ENCODE results near the gene PRRT4. TPM values are rescaled to one million over a fixed set of nuclear protein-coding genes. Genes with fewer than 3 reads are reported as not detected.

Gene PRRT4
- total RNA-seq, 1 experiment from 2014 or later, result 0.24 TPM

DNA sequence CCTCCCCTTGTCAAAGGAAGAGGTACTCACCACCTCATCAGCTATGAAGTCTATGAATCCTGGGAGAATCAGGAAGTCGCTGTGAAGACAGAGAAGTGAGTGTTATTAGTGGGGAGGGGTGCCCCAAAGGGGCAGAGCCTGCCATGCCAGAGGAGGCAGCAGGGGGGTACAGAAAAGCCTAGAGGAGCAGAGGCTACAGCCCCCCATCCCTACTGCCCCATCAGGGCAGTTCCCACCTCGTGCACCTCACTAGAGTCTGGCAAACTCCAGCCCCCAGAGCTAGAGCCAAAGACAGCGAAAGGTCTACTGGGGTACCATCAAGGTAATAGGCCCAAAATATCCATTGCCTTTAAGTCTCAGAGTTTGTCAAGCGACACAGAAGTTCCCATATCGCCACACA, 42.2 kb upstream of the PRRT4 start:
- Histone ChIP-seq H3K9ac (ENCODE audit: extremely low read depth, insufficient read length, low read length) (no peak overlapping the region), H2BK5ac (ENCODE audit: insufficient read length, low read length) (no peak overlapping the region), H2AK5ac (ENCODE audit: insufficient read length, low read length) (no peak overlapping the region), H3K4me1 (ENCODE audit: insufficient read depth, low read length) (peaks cover 4% of the 10 kb centered on the region; the same call in 1 of the 2 replicates), H3K4ac (ENCODE audit: low read depth, low read length) (no peak overlapping the region), H2BK15ac (ENCODE audit: low read depth, low read length) (no peak overlapping the region), H3K23me2 (ENCODE audit: insufficient read length, low read depth, low read length, poor library complexity, severe bottlenecking) (peaks cover 4% of the 10 kb centered on the region), H2BK12ac (ENCODE audit: insufficient read length, low read depth, low read length) (no peak overlapping the region), H3K9me3 (ENCODE audit: control insufficient read depth, low read depth, low read length) (no peaks in the 10 kb centered on the region), H3K14ac (ENCODE audit: insufficient read depth, low read length) (no peak overlapping the region), H3T11ph (ENCODE audit: low read length) (no peak overlapping the region), H2BK20ac (ENCODE audit: low read depth, low read length, poor library complexity, severe bottlenecking) (no peak overlapping the region), H3K23ac (ENCODE audit: insufficient read length, low read depth, low read length) (no peak overlapping the region), H3K79me2 (ENCODE audit: insufficient read depth, low read length) (no peaks in the 10 kb centered on the region), H3K27ac (ENCODE audit: insufficient read length, low read depth, low read length) (no peak overlapping the region), H3K4me2 (ENCODE audit: insufficient read depth, insufficient read length, low read length) (no peak overlapping the region), H3K79me1 (ENCODE audit: insufficient read depth, low read depth, low read length, poor library complexity, severe bottlenecking) (no peaks in the 10 kb centered on the region), H4K91ac (ENCODE audit: insufficient read length, low read depth, low read length) (no peak overlapping the region), H3K18ac (ENCODE audit: insufficient read length, low read depth, low read length) (no peak overlapping the region), H4K8ac (replicated peaks; ENCODE audit: insufficient read length, low read depth, low read length) (no peak overlapping the region), H4K20me1 (ENCODE audit: control insufficient read depth, insufficient read depth, insufficient read length) (peaks cover 4% of the 10 kb centered on the region), H3K56ac (ENCODE audit: insufficient read length, low read depth, low read length) (no peak overlapping the region), H3K27me3 (ENCODE audit: insufficient read depth, low read length) (peaks cover 22% of the 10 kb centered on the region), H2AFZ (ENCODE audit: low read length) (no peak overlapping the region), H4K5ac (ENCODE audit: insufficient read length, low read depth, low read length) (no peak overlapping the region), H2BK120ac (ENCODE audit: low read depth, low read length, poor library complexity, severe bottlenecking) (no peak overlapping the region)
- no peak for DNase-seq
- TF ChIP-seq CTCF (conservative IDR thresholded peaks at IDR 0.05), result no peak
- no peak overlapping the region; a peak in 1 of 5 replicates for H3K4me3 Mint-ChIP-seq
- H3K36me3 Mint-ChIP-seq (ENCODE audit: insufficient read depth in 1 of 3, low read depth in 3 of 3), result peaks cover 0 to 17% (median 12%) of the 10 kb centered on the region in 3 experiments; a peak in 6 of 7 replicates
- peaks cover 54% of the 10 kb centered on the region for H3K27me3 Mint-ChIP-seq (ENCODE audit: low read depth)
- no peaks in the 10 kb centered on the region; a peak in 1 of 5 replicates for H3K9me3 Mint-ChIP-seq
- no CpG with 5 or more reads among the region's 5 CpGs for WGBS (ENCODE audit: extremely low coverage, insufficient read length, low lambda C conversion rate)
- H3K27ac Mint-ChIP-seq, result no peak overlapping the region
- H3K4me1 Mint-ChIP-seq, result peaks cover 27 to 29% of the 10 kb centered on the region in 2 experiments

Measured in H9 (cell line).